Suprapubic skin (tissue), 3 donors: ENCODE results near the gene LRTM1.

ENCODE experiments used
- POLR2A ChIP-seq, 2 donors: fragments of 450-650 bp; IDR thresholded peaks; one replicate each; pipeline ENCODE4 v1.6.1; 2017; ENCODE audit warnings: antibody characterized with exemption in 2 of 2, mild to moderate bottlenecking in 2 of 2, moderate library complexity in 2 of 2
- TF ChIP-seq, protein P1 (sequence below), 2 donors: fragments of 200-600 bp in 1 of 2; fragments of 450-650 bp in 1 of 2; sonication (generic) in 1 of 2; IDR thresholded peaks; one replicate each; pipeline ENCODE4 v1.5.1; 2016 to 2019; ENCODE audit warnings: antibody characterized with exemption in 2 of 2, mild to moderate bottlenecking in 1 of 2, moderate library complexity in 1 of 2

DNA sequence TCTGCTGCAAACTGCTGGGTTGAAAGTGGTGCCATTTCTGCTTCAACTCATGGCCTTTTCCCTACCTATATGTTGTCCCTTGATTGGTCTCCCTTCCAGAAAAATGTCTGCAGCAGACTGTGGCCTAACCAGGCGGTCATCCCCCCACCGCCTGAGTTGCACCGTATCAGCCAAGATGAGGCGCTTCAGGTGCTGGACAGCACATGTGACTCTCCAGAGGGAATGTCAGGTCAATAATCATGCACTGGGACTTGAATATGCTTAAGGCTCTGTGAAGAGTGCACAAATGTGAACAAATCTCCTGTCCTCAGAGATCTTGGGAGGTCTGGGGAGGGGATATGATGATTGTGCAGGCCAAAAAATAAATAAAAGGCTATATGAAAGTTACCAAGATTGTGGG lies 32.2 kb downstream of the LRTM1 start:
- no peak for TF ChIP-seq POLR2A (IDR thresholded peaks at IDR 0.05)
- TF ChIP-seq, protein P1, sequence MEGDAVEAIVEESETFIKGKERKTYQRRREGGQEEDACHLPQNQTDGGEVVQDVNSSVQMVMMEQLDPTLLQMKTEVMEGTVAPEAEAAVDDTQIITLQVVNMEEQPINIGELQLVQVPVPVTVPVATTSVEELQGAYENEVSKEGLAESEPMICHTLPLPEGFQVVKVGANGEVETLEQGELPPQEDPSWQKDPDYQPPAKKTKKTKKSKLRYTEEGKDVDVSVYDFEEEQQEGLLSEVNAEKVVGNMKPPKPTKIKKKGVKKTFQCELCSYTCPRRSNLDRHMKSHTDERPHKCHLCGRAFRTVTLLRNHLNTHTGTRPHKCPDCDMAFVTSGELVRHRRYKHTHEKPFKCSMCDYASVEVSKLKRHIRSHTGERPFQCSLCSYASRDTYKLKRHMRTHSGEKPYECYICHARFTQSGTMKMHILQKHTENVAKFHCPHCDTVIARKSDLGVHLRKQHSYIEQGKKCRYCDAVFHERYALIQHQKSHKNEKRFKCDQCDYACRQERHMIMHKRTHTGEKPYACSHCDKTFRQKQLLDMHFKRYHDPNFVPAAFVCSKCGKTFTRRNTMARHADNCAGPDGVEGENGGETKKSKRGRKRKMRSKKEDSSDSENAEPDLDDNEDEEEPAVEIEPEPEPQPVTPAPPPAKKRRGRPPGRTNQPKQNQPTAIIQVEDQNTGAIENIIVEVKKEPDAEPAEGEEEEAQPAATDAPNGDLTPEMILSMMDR (IDR thresholded peaks at IDR 0.05) = no peak
